ENCODE measurements around the gene FARP1.

GRCh38 chr13:98201189-98201588 lies 58.3 kb downstream of the FARP1 start:
- TF ChIP-seq EZH2 (IDR thresholded peaks at IDR 0.05) (no peak), POLR2AphosphoS5 (IDR thresholded peaks at IDR 0.05; ENCODE audit: borderline replicate concordance, low read depth, low read length) (no peak)

Data from SK-N-MC (cell line).